ENCODE results near the gene GABPB2. TPM values are rescaled to one million over a fixed set of nuclear protein-coding genes. Genes with fewer than 3 reads are reported as not detected.

GABPB2 gene
- total and polyA plus RNA-seq, 2 experiments from 2014 or later = 1.1 to 2.6 TPM

- Histone ChIP-seq H3K27me3 (ENCODE audit: insufficient read depth) (no peaks in the 10 kb centered on the region), H4K20me1 (replicated peaks; ENCODE audit: insufficient read depth) (peaks cover 3% of the 10 kb centered on the region), H3K4me2 (peak overlapping the region; percentile 99), H2AFZ (no peak overlapping the region), H3K79me2 (replicated peaks; ENCODE audit: insufficient read depth) (no peaks in the 10 kb centered on the region), H3K36me3 (ENCODE audit: insufficient read depth) (peaks cover 25% of the 10 kb centered on the region), H3K4me3 (peak overlapping the region; percentile 95), H3K9me2 (ENCODE audit: insufficient read depth) (no peaks in the 10 kb centered on the region), H3K27ac (ENCODE audit: low read depth) (no peak overlapping the region), H3K4me1 (ENCODE audit: insufficient read depth) (peaks cover 5% of the 10 kb centered on the region; the same call in 1 of the 2 replicates), H3F3A (replicated peaks; ENCODE audit: low read depth) (peaks cover 35% of the 10 kb centered on the region)
- DNase-seq (ENCODE audit: low spot score) (no peak), ATAC-seq (no peak)
- Mint-ChIP-seq H3K4me1 (peaks cover 9% of the 10 kb centered on the region; the same call in 2 of the 3 replicates), H3K4me3 (peak overlapping the region; percentile 94), H3K36me3 (ENCODE audit: low read depth) (peaks cover 27% of the 10 kb centered on the region), H3K27me3 (ENCODE audit: insufficient read depth, low read depth, poor library complexity) (peaks cover 8% of the 10 kb centered on the region), H3K9me3 (no peaks in the 10 kb centered on the region), H3K27ac (peak overlapping the region; percentile 96; the same call in 1 of the 2 replicates)
- TF ChIP-seq STAT1 (IDR thresholded peaks at IDR 0.05; ENCODE audit: unreplicated experiment) (no peak), EZH2 (IDR thresholded peaks at IDR 0.05; ENCODE audit: low read depth, unreplicated experiment) (no peak), POLR2AphosphoS5 (IDR thresholded peaks at IDR 0.05; ENCODE audit: low read depth) (no peak), CREB1 (CRISPR knock-in tag; IDR thresholded peaks at IDR 0.05; ENCODE audit: low read depth) (no peak), ZNF462 (CRISPR knock-in tag; IDR thresholded peaks at IDR 0.05) (0 out of 2 replicates have a peak, but pooled peaks have one; percentile 5)
Observed at GRCh38 chr1:151048645-151049032, 21.9 kb upstream of the GABPB2 start.

- Mint-ChIP-seq H3K9me3 (no peaks in the 10 kb centered on the region), H3K4me1 (peaks cover 9% of the 10 kb centered on the region; the same call in 2 of the 3 replicates), H3K27ac (no peak overlapping the region), H3K36me3 (ENCODE audit: low read depth) (peaks cover 35% of the 10 kb centered on the region), H3K27me3 (ENCODE audit: insufficient read depth, low read depth, poor library complexity) (peaks cover 8% of the 10 kb centered on the region), H3K4me3 (0 out of 3 replicates have a peak overlapping the region, but pooled peaks have one; percentile 36)
- Histone ChIP-seq H3K4me2 (no peak overlapping the region), H3K27ac (ENCODE audit: low read depth) (no peak overlapping the region), H3K9me2 (ENCODE audit: insufficient read depth) (no peaks in the 10 kb centered on the region), H3K79me2 (replicated peaks; ENCODE audit: insufficient read depth) (no peaks in the 10 kb centered on the region), H3K27me3 (ENCODE audit: insufficient read depth) (no peaks in the 10 kb centered on the region), H3K36me3 (ENCODE audit: insufficient read depth) (peaks cover 33% of the 10 kb centered on the region), H2AFZ (no peak overlapping the region), H4K20me1 (replicated peaks; ENCODE audit: insufficient read depth) (peaks cover 6% of the 10 kb centered on the region), H3K4me3 (no peak overlapping the region), H3K4me1 (ENCODE audit: insufficient read depth) (peaks cover 5% of the 10 kb centered on the region; the same call in 1 of the 2 replicates), H3F3A (replicated peaks; ENCODE audit: low read depth) (peaks cover 38% of the 10 kb centered on the region)
- DNase-seq (ENCODE audit: low spot score) (no peak), ATAC-seq (no peak)
- TF ChIP-seq EZH2 (IDR thresholded peaks at IDR 0.05; ENCODE audit: low read depth, unreplicated experiment) (no peak), ZNF114 (CRISPR knock-in tag; IDR thresholded peaks at IDR 0.05) (no peak), POLR2AphosphoS5 (IDR thresholded peaks at IDR 0.05; ENCODE audit: low read depth) (no peak; the same call in 1 of the 2 replicates), EZH2phosphoT487 (IDR thresholded peaks at IDR 0.05; ENCODE audit: unreplicated experiment) (no peak), CREB1 (CRISPR knock-in tag; IDR thresholded peaks at IDR 0.05; ENCODE audit: low read depth) (no peak)
Observed at GRCh38 chr1:151049458-151049857, 21.1 kb upstream of the GABPB2 start.

Measured in GM23338 (cell line).